ENCODE data around the gene PET100. TPM values are rescaled to one million over a fixed set of nuclear protein-coding genes. Genes with fewer than 3 reads are reported as not detected.

The PET100 gene
- total RNA-seq (ENCODE audit: low replicate concordance): 7.1 and 35.2 TPM in 2 replicates

DNA sequence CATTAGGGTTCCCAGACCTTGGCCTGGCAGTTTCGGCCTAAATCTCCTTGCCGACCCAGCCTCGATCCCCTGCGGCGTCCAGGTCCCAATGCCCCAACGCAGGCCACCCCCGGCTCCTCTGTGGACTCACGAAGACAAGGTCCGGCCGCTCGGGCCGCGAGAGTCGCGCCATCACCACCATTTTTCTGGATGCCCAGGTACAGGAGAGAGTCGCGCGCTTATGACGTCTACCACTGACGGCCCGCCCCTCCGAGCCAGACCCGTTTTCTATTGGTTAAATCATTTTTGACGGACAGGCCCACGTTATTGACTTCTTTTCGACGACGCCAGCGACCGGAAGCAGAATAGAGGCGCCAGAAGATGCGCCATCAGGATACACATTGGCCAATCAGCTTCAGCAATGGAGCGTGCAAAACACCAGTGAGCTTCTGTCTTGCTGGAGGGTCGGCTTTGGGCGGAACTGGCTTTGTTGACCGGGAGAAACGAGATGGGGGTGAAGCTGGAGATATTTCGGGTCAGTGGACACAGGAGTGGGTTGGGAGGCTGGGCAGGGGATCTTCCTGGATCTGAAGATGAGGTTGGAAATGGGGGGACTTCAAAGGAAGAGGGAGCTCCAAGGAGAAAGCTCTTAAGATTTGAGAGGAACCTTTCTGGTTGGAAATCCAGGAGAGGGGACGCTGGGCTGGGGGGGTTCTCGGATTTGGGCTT is at the start of gene PET100, which contains the start of gene XAB2:
Gene PET100, plus strand, starts transcription at position 447 of the 708 bp plus-strand sequence. Its CDS starts 41 bp downstream, at position 488.
Gene XAB2, minus strand, starts transcription at position 199 of the 708 bp plus-strand sequence. Its CDS starts 18 bp downstream, at position 181.
- peak within 1 kb of the TSS; percentile 99 for H3K4me3 ChIP-seq (ENCODE audit: low read depth, low read length)
- DNase-seq (ENCODE audit: low read depth): peak; percentile 99
- TF ChIP-seq, protein P1, sequence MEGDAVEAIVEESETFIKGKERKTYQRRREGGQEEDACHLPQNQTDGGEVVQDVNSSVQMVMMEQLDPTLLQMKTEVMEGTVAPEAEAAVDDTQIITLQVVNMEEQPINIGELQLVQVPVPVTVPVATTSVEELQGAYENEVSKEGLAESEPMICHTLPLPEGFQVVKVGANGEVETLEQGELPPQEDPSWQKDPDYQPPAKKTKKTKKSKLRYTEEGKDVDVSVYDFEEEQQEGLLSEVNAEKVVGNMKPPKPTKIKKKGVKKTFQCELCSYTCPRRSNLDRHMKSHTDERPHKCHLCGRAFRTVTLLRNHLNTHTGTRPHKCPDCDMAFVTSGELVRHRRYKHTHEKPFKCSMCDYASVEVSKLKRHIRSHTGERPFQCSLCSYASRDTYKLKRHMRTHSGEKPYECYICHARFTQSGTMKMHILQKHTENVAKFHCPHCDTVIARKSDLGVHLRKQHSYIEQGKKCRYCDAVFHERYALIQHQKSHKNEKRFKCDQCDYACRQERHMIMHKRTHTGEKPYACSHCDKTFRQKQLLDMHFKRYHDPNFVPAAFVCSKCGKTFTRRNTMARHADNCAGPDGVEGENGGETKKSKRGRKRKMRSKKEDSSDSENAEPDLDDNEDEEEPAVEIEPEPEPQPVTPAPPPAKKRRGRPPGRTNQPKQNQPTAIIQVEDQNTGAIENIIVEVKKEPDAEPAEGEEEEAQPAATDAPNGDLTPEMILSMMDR (IDR thresholded peaks at IDR 0.05; ENCODE audit: insufficient read depth, low read length): no peak

DNA sequence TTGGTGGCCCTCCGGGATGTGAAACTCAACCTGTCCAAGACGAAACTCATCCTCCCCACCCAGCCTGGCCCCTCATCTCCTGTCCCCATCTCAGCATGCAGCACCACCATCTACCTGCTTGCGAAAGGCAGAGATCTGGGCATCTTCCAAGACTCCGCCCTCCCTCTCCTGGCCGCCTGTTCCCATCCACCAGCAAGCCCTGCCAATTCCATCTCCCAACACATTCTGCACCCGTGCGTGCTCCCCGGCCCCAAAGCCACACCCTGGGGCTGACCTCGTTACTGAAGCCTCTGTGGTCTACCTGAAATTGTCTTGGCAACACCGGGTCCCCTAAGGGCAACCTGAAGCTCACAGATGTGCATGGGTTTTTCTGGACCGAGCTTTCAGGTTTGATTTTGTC is 47.1 kb upstream of the PET100 start:
- TF ChIP-seq, protein P1 (IDR thresholded peaks at IDR 0.05; ENCODE audit: insufficient read depth, low read length): no peak
- DNase-seq (ENCODE audit: low read depth): no peak

GRCh38 chr19:7589822-7590221 is 39.8 kb upstream of the PET100 start:
- no peak overlapping the region for H3K4me3 ChIP-seq (ENCODE audit: low read depth, low read length)
- no peak for DNase-seq (ENCODE audit: low read depth)
- TF ChIP-seq, protein P1 (IDR thresholded peaks at IDR 0.05; ENCODE audit: insufficient read depth, low read length): no peak

More for the DNA sequence above, 47.1 kb upstream of the PET100 start:
- no peak overlapping the region for H3K4me3 ChIP-seq (ENCODE audit: low read depth, low read length)

- DNase-seq (ENCODE audit: low read depth): no peak
- TF ChIP-seq, protein P1 (IDR thresholded peaks at IDR 0.05; ENCODE audit: insufficient read depth, low read length): no peak
- no peak overlapping the region for H3K4me3 ChIP-seq (ENCODE audit: low read depth, low read length)
Observed at GRCh38 chr19:7590256-7590655, 39.3 kb upstream of the PET100 start.

GRCh38 chr19:7595466-7596133 is 34.0 kb upstream of the PET100 start, which contains the start of gene CAMSAP3:
Gene CAMSAP3, plus strand, starts transcription at chr19:7595863. Its CDS starts 140 bp downstream, at chr19:7596003.
- H3K4me3 ChIP-seq (ENCODE audit: low read depth, low read length): no peak within 1 kb of the TSS
- TF ChIP-seq, protein P1 (IDR thresholded peaks at IDR 0.05; ENCODE audit: insufficient read depth, low read length): no peak
- peak; percentile 13 for DNase-seq (ENCODE audit: low read depth)

- TF ChIP-seq, protein P1 (IDR thresholded peaks at IDR 0.05; ENCODE audit: insufficient read depth, low read length): no peak
- DNase-seq (ENCODE audit: low read depth): no peak
- no peak overlapping the region for H3K4me3 ChIP-seq (ENCODE audit: low read depth, low read length)
Observed at GRCh38 chr19:7596211-7596937, 33.2 kb upstream of the PET100 start.
